PC-9 (cell line): Measurements from ENCODE around the gene STK39.

Source experiments
- CTCF ChIP-seq: fragments of 200-600 bp; sonication (generic); conservative IDR thresholded peaks from 2 replicates; pipeline ENCODE4 v1.6.1; 2017; ENCODE audit warnings: mixed run types, antibody characterized with exemption, mild to moderate bottlenecking, moderate library complexity
- EZH2 ChIP-seq: fragments of 200-600 bp; sonication (generic); IDR thresholded peaks from 2 replicates; pipeline ENCODE4 v1.8.0; 2017; ENCODE audit warnings: antibody characterized with exemption, low read depth

GRCh38 chr2:168190590-168191336, 56.6 kb downstream of the STK39 start:
- TF ChIP-seq CTCF: no peak
- TF ChIP-seq EZH2: no peak
